OCI-LY3 (cell line): ENCODE results near the gene HOXB1.

ENCODE experiments used
- EZH2phosphoT487 ChIP-seq: fragments of 200-600 bp; shearing (Covaris generic); IDR thresholded peaks from 2 replicates; pipeline ENCODE4 v1.6.1; 2018; ENCODE audit warnings: antibody characterized with exemption, mixed run types, low read depth
- TF ChIP-seq, protein P1 (sequence below): fragments of 200-600, 300-600 bp; sonication (generic); IDR thresholded peaks from 2 replicates; pipeline ENCODE4 v1.5.1; 2014; ENCODE audit warnings: antibody characterized with exemption, low read length, low read depth

DNA sequence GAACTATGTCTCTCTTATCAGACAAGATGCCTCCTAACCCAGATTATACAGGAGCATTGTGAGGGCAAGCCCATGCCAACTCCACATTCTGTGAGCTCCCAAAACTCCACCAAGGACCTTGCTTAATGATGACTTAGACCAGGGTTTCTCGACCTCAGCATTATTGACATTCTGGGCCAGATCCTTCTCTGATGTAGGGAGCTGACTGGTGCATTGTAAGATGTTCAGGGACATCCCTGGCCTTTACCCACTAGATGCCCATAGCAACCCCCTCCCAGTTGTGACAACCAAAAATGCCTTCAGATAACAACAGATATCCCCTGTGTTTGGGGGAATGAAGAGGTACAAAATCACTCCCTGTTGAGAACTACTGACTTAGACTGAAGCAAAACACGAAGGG, 43.6 kb downstream of the HOXB1 start:
- TF ChIP-seq, protein P1, sequence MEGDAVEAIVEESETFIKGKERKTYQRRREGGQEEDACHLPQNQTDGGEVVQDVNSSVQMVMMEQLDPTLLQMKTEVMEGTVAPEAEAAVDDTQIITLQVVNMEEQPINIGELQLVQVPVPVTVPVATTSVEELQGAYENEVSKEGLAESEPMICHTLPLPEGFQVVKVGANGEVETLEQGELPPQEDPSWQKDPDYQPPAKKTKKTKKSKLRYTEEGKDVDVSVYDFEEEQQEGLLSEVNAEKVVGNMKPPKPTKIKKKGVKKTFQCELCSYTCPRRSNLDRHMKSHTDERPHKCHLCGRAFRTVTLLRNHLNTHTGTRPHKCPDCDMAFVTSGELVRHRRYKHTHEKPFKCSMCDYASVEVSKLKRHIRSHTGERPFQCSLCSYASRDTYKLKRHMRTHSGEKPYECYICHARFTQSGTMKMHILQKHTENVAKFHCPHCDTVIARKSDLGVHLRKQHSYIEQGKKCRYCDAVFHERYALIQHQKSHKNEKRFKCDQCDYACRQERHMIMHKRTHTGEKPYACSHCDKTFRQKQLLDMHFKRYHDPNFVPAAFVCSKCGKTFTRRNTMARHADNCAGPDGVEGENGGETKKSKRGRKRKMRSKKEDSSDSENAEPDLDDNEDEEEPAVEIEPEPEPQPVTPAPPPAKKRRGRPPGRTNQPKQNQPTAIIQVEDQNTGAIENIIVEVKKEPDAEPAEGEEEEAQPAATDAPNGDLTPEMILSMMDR = no peak
- TF ChIP-seq EZH2phosphoT487 = no peak
